GM21515 (cell line): ENCODE data around the gene U2AF1L4.

Experiments
- ATAC-seq: cut with Tn5 transposase; IDR thresholded peaks from one replicate; pipeline ENCODE4 v1.9.1; 2021; ENCODE audit not compliant: unreplicated experiment

Gene U2AF1L4

DNA sequence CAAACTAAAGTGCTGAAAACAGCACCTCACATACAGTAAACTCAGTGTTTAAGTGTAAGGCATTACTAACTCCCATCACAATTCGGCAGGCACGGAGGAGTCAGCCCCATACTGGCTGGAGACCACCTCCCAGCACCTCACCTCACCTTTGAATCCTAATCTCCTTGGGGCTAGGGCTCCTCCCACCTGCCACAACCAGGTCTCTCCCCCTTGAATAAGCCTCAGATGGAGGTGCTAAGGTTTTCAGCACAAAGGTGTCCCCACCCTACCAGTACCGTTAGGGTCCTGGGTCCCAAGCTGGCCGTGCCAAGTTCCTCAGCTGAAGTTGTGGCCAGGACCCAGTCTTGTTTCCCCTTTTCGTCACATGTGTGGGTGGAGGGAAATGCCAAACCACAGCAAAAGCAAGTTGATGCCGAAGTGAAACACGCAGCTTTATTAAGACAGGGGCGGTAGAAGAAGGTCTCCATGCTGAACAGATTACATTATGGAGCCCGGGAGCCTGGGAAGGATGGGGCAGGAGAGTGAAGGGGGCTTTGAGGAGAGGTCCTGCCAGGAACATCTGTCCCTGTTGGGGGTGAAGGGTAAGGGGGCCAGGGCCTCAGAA, 3.0 kb downstream of the U2AF1L4 start, which contains the start of gene IGFLR1:
IGFLR1 (minus strand) TSS at position 332 of the 604 bp plus-strand sequence. CDS start 1,272 bp downstream, outside the sequence.
- ATAC-seq, result no peak

DNA sequence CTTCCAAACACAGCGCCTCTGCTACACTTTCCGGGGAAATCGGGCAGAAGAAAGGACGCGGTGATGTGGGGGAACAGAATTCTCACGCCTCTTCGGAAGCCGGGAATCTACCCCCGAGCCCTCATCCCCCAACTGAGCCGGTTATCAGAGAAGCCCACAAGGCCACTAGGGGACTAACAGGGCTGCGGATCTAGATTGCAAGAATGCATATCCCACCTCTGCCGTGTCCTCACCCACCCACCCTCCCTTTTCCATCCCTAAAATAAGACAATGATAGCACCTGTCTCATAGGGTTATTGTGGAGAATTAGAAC, 4.1 kb downstream of the U2AF1L4 start:
- no peak for ATAC-seq

DNA sequence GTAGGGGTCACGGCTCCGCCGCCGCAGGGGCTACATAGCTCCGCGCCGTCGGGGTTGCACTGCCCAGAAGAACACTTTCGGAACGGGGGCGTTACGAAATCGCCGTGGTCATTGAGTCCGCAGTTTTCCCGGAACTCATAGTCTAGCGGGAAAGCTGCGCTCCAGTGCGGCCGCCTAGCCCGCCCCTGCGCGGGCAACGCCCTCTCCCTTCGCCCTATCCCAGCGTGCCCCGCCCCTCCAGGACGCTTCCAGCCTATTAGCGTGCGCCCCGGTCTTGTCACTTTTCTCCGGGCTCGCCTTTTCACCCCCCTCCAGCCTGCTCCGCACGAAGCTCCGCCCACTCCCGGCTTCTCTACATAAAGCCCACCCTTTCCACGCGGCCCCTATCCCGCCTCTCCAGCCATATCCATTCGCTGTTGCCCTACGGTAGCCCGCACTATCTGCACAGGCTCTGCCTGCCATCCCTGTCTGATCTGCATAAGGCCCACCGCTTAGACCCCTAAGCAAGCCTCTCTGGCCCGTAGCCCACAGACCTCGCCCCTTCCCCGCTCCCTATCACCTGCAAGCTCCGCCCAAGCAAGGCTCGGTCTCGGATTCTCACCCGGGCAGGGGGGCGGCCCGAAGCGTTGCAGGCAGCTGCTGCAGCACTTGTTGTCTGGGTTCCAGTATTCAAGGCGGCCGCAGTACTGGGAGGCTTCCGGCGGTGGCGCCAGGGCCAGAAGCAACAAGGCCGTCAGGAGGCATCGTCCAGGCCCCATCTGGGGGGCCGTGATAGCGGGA, 4.6 kb downstream of the U2AF1L4 start:
- ATAC-seq, result peak; percentile 41

DNA sequence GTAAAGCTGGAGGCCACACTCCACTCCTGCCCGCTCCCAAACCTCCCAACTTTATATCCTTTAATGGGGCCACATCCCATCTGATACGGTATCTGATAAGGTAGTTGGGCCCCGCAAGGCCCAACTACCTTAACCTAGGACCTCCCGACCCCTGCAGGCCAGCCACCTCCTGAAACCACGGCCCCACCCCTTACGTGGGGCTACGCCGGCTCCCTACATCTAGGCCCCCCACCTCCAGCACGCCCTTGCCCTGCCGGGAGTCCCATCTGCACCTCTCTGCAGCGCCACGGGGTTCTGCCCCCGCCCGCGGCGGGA, 5.2 kb downstream of the U2AF1L4 start:
- peak; percentile 19 for ATAC-seq

DNA sequence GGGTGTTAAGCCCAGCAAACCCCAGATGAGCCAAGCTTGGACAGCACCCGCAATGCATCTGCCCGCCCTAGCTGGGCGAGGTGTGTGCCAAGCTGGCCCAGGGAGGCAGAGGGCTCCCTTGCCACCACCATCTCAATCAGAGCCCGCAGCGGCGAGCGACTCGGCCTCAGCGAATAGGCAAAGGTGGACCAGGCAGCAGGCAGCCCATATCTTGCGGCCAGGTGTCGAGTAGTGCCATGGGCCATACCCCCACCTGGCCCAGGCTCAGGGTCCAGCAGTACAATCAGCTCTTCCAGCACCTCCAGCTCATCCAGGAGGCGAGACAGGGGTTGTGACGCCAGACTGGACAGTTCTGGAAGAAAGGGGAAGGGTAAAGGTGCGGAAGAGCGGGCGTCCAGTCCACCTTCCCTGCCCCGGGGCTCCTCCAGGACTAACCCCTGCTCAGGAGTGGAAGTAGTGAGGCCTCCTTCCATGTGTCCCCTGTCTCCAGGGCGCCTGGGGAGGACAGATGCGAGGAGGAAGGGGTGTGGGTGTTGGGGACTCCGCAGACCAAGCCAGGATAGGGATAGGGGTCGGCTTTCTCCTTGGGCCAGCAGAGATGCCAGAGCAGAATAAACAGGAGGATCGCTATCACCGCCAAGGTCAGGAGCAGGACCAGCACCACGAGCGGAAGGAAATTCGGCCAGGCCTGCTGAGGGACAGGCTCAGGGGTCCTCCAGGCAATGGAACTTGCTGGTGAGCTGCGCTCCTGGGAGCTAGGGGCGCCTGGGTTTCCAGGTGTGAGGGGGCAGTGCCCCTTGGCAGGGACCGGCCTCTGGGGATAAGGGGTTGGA, 5.7 kb downstream of the U2AF1L4 start:
- ATAC-seq, result no peak

DNA sequence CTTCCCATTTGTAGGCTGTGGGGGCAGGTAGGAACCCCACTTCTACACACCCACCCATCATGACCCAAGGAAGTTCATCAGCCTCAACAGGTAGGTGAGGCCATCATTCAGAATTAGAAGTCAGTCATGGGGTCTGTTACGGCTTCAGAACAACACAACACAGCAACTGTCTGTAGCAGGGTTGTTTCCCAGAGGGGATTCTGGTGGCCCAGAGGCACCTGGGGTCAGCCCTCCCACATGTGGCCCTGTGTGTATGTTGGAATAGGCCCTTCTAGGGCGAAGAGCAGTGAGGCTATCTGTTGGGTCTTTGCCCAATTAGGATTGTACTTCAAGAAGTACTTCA, 6.4 kb downstream of the U2AF1L4 start:
- no peak for ATAC-seq

DNA sequence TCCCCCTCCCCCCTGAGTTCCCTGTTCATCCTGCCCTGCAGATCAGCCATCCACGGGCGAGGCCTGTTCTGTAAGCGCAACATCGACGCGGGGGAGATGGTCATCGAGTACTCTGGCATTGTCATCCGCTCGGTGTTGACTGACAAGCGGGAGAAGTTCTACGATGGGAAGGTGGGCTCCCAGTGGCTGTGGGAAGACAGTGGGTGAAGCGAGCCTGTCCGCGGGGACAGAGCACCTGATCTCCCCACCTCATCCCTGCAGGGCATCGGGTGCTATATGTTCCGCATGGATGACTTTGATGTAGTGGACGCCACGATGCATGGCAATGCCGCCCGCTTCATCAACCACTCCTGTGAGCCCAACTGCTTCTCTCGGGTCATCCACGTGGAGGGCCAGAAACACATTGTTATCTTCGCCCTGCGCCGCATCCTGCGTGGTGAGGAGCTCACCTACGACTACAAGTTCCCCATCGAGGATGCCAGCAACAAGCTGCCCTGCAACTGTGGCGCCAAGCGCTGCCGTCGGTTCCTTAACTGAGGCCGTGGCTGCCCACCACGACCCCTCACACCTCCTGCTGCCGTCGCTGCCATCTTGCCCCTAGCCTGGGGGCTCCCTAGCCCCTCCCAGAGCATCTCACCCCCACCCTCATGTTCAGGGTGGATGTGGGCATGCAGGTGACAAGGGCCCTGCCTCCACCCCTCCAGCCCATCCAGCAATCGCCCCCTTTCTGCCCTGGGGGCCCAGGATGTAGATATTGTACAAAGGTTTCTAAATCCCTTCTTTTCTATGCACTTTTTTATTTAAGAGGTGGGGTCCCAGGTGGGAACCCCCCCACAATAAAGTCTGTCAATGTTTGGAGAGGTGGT, 7.0 kb downstream of the U2AF1L4 start:
- ATAC-seq, result no peak

DNA sequence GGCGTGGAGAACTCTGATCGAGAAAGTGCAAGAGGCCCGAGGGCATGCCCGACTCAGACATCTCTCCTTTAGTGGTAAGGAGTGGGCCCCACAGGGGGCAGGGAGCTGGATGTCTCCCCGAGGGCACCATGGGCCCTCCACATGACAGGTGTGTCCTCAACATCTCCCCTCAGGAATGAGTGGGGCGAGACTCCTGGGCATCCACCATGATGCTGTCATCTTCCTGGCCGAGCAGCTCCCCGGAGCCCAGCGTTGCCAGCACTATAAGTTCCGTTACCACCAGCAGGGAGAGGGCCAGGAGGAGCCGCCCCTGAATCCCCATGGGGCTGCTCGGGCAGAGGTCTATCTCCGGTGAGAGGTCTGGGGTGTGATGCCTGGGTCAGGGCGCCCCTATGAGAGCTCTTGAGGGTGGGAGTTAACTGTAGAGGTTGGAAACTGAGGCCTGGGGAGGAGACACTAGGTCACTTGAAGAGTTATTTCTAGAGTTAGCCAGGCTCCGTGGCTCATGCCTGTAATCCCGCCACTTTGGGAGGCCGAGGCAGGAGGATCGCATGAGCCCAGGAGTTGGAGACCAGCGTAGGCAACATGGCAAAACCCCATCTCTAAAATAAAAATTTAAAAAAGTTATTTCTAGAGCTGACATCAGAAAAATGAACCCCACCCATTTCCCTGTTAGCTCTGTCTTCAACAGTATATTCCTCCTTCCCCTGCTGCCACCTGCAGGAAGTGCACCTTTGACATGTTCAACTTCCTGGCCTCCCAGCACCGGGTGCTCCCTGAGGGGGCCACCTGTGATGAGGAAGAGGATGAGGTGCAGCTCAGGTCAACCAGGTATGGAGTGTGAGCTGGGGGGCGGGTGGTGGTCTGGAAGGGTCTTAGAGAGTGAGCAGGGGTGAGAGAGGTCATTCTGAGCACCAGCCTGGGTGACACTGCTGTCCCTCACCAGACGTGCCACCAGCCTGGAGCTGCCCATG, 8.0 kb downstream of the U2AF1L4 start:
- no peak for ATAC-seq

DNA sequence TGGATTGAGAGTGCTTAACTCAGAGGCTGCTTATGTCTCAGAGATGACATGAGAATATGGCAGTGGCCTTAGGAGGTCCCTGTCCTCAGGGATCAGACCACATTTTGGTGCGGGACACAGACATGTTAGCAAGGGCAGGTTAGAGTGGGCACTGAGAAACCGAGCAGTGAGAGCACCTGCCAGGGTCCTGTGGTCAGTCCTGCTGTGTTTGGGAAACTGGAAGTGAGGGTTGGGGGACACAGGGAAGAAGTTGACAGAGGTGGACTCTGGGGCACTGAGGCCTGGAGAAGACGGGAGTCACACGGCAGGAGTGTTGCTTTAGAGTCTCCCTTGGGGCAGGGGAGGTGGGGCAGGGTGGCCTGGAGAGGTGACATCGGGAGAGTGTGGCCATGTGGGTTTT, 10.3 kb downstream of the U2AF1L4 start:
- no peak for ATAC-seq

DNA sequence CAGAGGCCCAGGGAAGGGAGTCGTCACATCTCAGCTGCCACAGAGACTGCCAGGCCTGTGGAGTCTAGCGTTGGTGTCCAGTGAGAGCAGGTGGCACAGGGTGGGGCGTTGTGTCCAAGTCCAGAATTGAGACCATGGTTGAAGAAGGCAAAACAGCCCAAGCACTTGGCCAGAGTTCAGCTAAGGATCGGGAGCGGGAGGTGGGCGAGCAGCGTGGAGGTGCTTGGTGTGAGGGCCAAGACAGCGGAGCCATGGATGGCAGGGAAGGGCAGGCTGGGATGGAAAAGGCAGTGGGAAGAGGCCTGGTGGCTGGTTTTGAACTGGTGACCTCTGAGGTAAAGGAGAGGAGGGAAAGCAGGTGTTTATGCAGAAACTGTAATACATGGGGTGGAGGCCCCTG, 10.9 kb downstream of the U2AF1L4 start:
- ATAC-seq, result no peak

DNA sequence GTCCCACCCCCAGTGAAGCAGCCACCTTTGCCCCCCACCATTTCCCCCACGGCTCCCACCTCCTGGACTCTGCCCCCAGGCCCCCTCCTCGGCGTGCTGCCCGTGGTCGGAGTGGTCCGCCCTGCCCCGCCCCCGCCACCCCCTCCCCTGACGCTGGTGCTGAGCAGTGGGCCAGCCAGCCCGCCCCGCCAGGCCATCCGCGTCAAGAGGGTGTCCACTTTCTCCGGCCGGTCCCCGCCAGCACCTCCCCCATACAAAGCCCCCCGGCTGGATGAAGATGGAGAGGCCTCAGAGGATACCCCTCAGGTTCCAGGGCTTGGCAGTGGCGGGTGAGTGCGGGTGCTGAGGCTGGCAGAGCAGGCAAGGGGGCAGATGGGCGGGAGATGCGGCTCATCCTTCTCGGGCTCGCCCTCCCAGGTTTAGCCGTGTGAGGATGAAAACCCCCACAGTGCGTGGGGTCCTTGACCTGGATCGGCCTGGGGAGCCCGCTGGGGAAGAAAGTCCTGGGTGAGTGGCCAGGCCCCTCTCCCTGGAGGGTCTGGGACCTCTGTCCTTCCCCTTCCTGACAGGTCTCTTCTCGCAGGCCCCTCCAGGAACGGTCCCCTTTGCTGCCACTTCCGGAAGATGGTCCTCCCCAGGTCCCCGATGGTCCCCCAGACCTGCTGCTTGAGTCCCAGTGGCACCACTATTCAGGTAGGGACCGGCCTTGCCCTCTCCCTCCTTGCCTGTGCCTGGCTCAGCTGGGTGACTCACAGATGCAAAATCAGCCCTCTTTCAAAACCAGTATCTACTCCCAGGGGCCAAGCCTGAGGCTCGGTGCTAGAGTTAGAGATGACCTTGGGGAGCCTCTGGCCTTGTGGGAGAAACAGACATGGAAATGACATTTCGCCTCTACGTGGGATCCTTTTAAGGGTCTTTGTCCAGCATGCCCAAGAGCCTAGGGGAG, 11.8 kb downstream of the U2AF1L4 start:
- no peak for ATAC-seq

DNA sequence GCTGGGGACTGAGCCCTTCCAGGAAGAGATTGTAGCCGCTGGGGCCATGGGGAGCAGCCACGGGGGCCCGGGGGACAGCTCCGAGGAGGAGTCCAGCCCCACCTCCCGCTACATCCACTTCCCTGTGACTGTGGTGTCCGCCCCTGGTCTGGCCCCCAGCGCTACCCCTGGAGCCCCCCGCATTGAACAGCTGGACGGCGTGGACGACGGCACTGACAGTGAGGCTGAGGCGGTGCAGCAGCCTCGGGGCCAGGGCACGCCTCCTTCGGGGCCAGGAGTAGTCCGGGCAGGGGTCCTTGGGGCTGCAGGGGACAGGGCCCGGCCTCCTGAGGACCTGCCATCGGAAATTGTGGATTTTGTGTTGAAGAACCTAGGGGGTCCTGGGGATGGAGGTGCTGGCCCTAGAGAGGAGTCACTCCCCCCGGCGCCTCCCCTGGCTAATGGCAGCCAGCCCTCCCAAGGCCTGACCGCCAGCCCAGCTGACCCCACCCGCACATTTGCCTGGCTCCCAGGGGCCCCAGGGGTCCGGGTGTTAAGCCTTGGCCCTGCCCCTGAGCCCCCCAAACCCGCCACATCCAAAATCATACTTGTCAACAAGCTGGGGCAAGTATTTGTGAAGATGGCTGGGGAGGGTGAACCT, 12.6 kb downstream of the U2AF1L4 start:
- ATAC-seq, result no peak

DNA sequence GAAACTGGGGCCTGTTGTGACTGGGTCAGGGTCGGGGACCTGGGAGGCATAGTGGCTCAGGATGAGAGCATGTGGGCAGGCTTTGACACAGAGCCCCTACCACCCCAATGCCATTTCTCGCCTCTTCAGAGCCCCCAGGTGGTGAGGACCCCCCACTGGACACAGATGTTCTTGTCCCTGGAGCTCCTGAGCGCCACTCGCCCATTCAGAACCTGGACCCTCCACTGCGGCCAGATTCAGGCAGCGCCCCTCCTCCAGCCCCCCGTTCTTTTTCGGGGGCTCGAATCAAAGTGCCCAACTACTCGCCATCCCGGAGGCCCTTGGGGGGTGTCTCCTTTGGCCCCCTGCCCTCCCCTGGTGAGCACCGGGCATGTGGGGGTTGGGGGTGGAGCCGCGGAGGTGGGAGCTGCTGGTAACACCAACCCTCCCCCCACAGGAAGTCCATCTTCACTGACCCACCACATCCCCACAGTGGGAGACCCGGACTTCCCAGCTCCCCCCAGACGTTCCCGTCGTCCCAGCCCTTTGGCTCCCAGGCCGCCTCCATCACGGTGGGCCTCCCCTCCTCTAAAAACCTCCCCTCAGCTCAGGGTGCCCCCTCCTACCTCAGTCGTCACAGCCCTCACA, 13.3 kb downstream of the U2AF1L4 start:
- no peak for ATAC-seq

DNA sequence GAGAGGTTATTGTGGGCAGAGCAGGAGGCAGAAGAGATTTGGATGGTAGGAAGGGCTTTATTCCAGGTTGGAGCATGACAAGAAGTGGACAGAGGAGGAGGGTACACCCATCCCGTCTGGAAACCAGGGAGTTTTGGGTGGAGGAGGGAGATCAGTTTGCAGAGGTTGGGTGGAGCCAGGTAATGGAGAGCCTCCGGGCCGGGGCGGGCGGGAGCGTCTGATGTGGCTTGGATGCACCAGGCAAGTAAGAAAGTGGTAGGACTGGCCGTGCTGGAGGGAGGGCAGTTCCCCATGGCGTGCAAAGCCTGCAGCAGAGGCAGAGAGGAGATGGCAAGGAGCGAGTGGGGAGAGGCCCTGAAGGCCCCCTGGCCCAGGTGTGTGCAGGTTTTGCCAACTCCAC, 13.9 kb downstream of the U2AF1L4 start:
- no peak for ATAC-seq

DNA sequence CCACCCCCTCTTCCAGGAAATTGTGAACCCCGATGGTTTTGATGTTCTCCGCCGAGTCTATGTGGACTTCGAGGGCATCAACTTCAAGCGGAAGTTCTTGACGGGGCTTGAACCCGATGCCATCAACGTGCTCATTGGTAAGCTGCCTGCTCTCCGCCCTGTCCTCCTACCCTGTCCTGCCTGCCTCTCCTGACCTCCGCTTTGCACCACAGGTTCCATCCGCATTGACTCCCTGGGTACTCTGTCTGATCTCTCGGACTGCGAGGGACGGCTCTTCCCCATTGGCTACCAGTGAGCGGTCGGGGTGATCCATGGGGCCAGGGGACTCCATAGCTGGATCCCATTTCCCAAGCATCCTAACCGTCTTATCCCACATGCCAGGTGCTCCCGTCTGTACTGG, 14.9 kb downstream of the U2AF1L4 start:
- no peak for ATAC-seq

DNA sequence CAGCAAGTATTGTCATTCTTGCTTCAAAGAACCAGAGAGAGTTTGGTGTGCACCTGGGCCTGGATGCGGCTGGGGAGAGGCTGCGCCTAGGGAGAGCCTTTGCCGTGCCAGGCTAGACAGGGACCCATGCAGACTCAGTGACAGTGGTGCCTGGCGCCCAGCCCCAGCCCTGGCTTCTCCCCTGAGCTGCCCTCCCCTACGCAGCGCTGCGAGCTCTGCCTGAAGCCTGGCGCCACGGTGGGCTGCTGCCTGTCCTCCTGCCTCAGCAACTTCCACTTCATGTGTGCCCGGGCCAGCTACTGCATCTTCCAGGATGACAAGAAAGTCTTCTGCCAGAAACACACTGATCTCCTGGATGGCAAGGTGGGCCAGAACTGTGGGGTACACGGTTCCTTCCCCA, 15.5 kb downstream of the U2AF1L4 start:
- ATAC-seq, result no peak

DNA sequence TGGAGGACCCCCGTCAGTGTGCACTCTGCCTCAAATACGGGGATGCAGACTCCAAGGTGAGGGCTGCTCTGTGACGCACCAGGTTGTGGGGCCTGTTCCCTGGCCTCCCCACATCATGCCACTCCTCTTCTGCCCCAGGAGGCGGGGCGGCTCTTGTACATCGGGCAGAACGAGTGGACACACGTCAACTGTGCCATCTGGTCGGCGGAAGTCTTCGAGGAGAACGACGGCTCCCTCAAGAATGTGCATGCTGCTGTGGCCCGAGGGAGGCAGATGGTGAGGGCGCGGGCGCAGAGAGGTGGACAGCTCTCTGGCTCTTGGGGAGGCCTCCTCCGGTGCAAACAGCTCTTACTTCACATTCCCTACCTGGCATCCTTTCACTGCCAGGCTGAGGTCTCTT, 16.2 kb downstream of the U2AF1L4 start:
- ATAC-seq, result no peak
